HEK293 (cell line): ENCODE measurements around the gene TMEM256.

Experiments
- FEZF1 ChIP-seq: fragments of 450-650 bp; formaldehyde crosslinking; IDR thresholded peaks from 2 replicates; pipeline ENCODE4 v1.5.1; 2016; ENCODE audit warnings: missing biosample characterization, missing genetic modification characterization
- GLIS2 ChIP-seq: fragments of 450-650 bp; formaldehyde crosslinking; IDR thresholded peaks from 2 replicates; pipeline ENCODE4 v1.5.1; 2016; ENCODE audit warnings: missing biosample characterization, missing genetic modification characterization
- KLF10 ChIP-seq: fragments of 450-650 bp; IDR thresholded peaks from 2 replicates; pipeline ENCODE4 v1.5.1; 2018; ENCODE audit warnings: missing biosample characterization, mild to moderate bottlenecking, missing genetic modification characterization
- KLF16 ChIP-seq: fragments of 450-650 bp; formaldehyde crosslinking; IDR thresholded peaks from 2 replicates; pipeline ENCODE4 v1.5.1; 2017; ENCODE audit warnings: missing biosample characterization, missing genetic modification characterization
- KLF17 ChIP-seq: fragments of 450-650 bp; formaldehyde crosslinking; IDR thresholded peaks from 2 replicates; pipeline ENCODE4 v1.5.1; 2016; ENCODE audit warnings: missing biosample characterization, missing genetic modification characterization
- KLF7 ChIP-seq: fragments of 450-650 bp; formaldehyde crosslinking; IDR thresholded peaks from 2 replicates; pipeline ENCODE4 v1.5.1; 2016; ENCODE audit warnings: missing biosample characterization, missing genetic modification characterization, borderline replicate concordance
- OVOL3 ChIP-seq: fragments of 450-650 bp; formaldehyde crosslinking; IDR thresholded peaks from 2 replicates; pipeline ENCODE4 v1.5.1; 2016; ENCODE audit warnings: missing biosample characterization, missing genetic modification characterization
- TCF7L2 ChIP-seq: IDR thresholded peaks from 2 replicates; pipeline ENCODE4 v1.6.1; 2011; ENCODE audit warnings: low read depth, mild to moderate bottlenecking, inconsistent platforms, low read length, moderate library complexity, borderline replicate concordance
- ZBTB20 ChIP-seq: fragments of 450-650 bp; formaldehyde crosslinking; IDR thresholded peaks from 2 replicates; pipeline ENCODE4 v1.5.1; 2016; ENCODE audit warnings: missing biosample characterization, missing genetic modification characterization
- ZFP69B ChIP-seq: fragments of 450-650 bp; formaldehyde crosslinking; IDR thresholded peaks from 2 replicates; pipeline ENCODE4 v1.5.1; 2016; ENCODE audit warnings: missing biosample characterization, missing genetic modification characterization
- ZIC2 ChIP-seq: fragments of 450-650 bp; formaldehyde crosslinking; IDR thresholded peaks from 2 replicates; pipeline ENCODE4 v1.5.1; 2016; ENCODE audit warnings: missing biosample characterization, missing genetic modification characterization
- ZNF114 ChIP-seq: fragments of 450-650 bp; formaldehyde crosslinking; IDR thresholded peaks from 2 replicates; pipeline ENCODE4 v1.5.0; 2017; ENCODE audit warnings: missing biosample characterization, missing genetic modification characterization
- ZNF157 ChIP-seq: fragments of 450-650 bp; formaldehyde crosslinking; IDR thresholded peaks from 2 replicates; pipeline ENCODE4 v1.5.1; 2016; ENCODE audit warnings: missing biosample characterization, missing genetic modification characterization
- ZNF174 ChIP-seq: fragments of 450-650 bp; formaldehyde crosslinking; IDR thresholded peaks from 2 replicates; pipeline ENCODE4 v1.5.0; 2017; ENCODE audit warnings: missing biosample characterization, mild to moderate bottlenecking, missing genetic modification characterization
- ZNF223 ChIP-seq: fragments of 450-650 bp; formaldehyde crosslinking; IDR thresholded peaks from 2 replicates; pipeline ENCODE4 v1.5.1; 2016; ENCODE audit warnings: missing biosample characterization, missing genetic modification characterization
- ZNF239 ChIP-seq: fragments of 450-650 bp; formaldehyde crosslinking; IDR thresholded peaks from 2 replicates; pipeline ENCODE4 v1.5.1; 2016; ENCODE audit warnings: missing biosample characterization, missing genetic modification characterization
- ZNF324 ChIP-seq: fragments of 450-650 bp; formaldehyde crosslinking; IDR thresholded peaks from 2 replicates; pipeline ENCODE4 v1.5.1; 2016; ENCODE audit warnings: missing biosample characterization, missing genetic modification characterization
- ZNF335 ChIP-seq: fragments of 450-650 bp; formaldehyde crosslinking; conservative IDR thresholded peaks from 2 replicates; pipeline ENCODE4 v1.5.1; 2016; ENCODE audit warnings: missing biosample characterization, missing genetic modification characterization
- ZNF473 ChIP-seq: fragments of 450-650 bp; formaldehyde crosslinking; IDR thresholded peaks from 2 replicates; pipeline ENCODE4 v1.5.1; 2017; ENCODE audit warnings: missing biosample characterization, missing genetic modification characterization
- ZNF488 ChIP-seq: fragments of 450-650 bp; formaldehyde crosslinking; IDR thresholded peaks from 2 replicates; pipeline ENCODE4 v1.5.1; 2016; ENCODE audit warnings: missing biosample characterization, missing genetic modification characterization
- ZNF513 ChIP-seq: fragments of 450-650 bp; IDR thresholded peaks from 2 replicates; pipeline ENCODE4 v1.5.1; 2018; ENCODE audit warnings: missing biosample characterization, missing genetic modification characterization
- ZNF549 ChIP-seq: fragments of 450-650 bp; IDR thresholded peaks from 2 replicates; pipeline ENCODE4 v1.5.1; 2018; ENCODE audit warnings: missing biosample characterization, missing genetic modification characterization, mild to moderate bottlenecking, inconsistent platforms, moderate library complexity
- ZNF558 ChIP-seq: fragments of 450-650 bp; formaldehyde crosslinking; IDR thresholded peaks from 2 replicates; pipeline ENCODE4 v1.5.1; 2016; ENCODE audit warnings: missing biosample characterization, missing genetic modification characterization
- ZNF561 ChIP-seq: fragments of 450-650 bp; IDR thresholded peaks from 2 replicates; pipeline ENCODE4 v1.5.1; 2018; ENCODE audit warnings: missing biosample characterization, missing genetic modification characterization, borderline replicate concordance
- ZNF621 ChIP-seq: fragments of 450-650 bp; formaldehyde crosslinking; IDR thresholded peaks from 2 replicates; pipeline ENCODE4 v1.5.1; 2017; ENCODE audit warnings: missing biosample characterization, missing genetic modification characterization
- ZNF639 ChIP-seq: fragments of 450-650 bp; formaldehyde crosslinking; IDR thresholded peaks from 2 replicates; pipeline ENCODE4 v1.5.1; 2016; ENCODE audit warnings: missing biosample characterization, missing genetic modification characterization
- TF ChIP-seq, protein P1 (sequence below): fragments of 450-650 bp; formaldehyde crosslinking; IDR thresholded peaks from 2 replicates; pipeline ENCODE4 v1.5.1; 2016; ENCODE audit warnings: missing biosample characterization, missing genetic modification characterization
- TF ChIP-seq, protein P2 (sequence below): fragments of 450-650 bp; formaldehyde crosslinking; IDR thresholded peaks from 2 replicates; pipeline ENCODE4 v1.5.1; 2016; ENCODE audit warnings: missing biosample characterization, missing genetic modification characterization
- TF ChIP-seq, protein P3 (sequence below): fragments of 450-650 bp; formaldehyde crosslinking; IDR thresholded peaks from 2 replicates; pipeline ENCODE4; 2016; ENCODE audit warnings: missing biosample characterization, missing genetic modification characterization

Gene TMEM256

GRCh38 chr17:7444682-7445618, 41.1 kb upstream of the TMEM256 start, which contains the start of gene CHRNB1 (continued):
- TF ChIP-seq, protein P1, sequence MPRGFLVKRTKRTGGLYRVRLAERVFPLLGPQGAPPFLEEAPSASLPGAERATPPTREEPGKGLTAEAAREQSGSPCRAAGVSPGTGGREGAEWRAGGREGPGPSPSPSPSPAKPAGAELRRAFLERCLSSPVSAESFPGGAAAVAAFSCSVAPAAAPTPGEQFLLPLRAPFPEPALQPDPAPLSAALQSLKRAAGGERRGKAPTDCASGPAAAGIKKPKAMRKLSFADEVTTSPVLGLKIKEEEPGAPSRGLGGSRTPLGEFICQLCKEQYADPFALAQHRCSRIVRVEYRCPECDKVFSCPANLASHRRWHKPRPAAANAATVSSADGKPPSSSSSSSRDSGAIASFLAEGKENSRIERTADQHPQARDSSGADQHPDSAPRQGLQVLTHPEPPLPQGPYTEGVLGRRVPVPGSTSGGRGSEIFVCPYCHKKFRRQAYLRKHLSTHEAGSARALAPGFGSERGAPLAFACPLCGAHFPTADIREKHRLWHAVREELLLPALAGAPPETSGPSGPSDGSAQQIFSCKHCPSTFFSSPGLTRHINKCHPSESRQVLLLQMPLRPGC (tag by site-specific recombination): no peak
- TF ChIP-seq GLIS2 (peak; percentile 93), ZNF114 (tag by site-specific recombination) (no peak), ZNF558 (tag by site-specific recombination) (no peak), FEZF1 (tag by site-specific recombination) (no peak), ZNF621 (tag by site-specific recombination) (no peak), ZNF335 (tag by site-specific recombination) (peak; percentile 89), ZNF549 (tag by site-specific recombination) (no peak), TCF7L2 (no peak), KLF17 (tag by site-specific recombination) (no peak), ZNF223 (no peak), ZNF157 (no peak), ZNF639 (tag by site-specific recombination) (no peak), ZBTB20 (tag by site-specific recombination) (peak; percentile 100), ZNF239 (tag by site-specific recombination) (no peak), ZIC2 (peak; percentile 53), ZNF488 (tag by site-specific recombination) (no peak), KLF7 (tag by site-specific recombination) (no peak), KLF16 (peak; percentile 65), ZNF324 (tag by site-specific recombination) (0 out of 2 replicates have a peak, but pooled peaks have one; percentile 13), ZFP69B (tag by site-specific recombination) (no peak), OVOL3 (tag by site-specific recombination) (no peak), ZNF473 (no peak), ZNF513 (tag by site-specific recombination) (no peak), KLF10 (tag by site-specific recombination) (no peak), ZNF561 (no peak), ZNF174 (tag by site-specific recombination) (no peak)
- TF ChIP-seq, protein P2, sequence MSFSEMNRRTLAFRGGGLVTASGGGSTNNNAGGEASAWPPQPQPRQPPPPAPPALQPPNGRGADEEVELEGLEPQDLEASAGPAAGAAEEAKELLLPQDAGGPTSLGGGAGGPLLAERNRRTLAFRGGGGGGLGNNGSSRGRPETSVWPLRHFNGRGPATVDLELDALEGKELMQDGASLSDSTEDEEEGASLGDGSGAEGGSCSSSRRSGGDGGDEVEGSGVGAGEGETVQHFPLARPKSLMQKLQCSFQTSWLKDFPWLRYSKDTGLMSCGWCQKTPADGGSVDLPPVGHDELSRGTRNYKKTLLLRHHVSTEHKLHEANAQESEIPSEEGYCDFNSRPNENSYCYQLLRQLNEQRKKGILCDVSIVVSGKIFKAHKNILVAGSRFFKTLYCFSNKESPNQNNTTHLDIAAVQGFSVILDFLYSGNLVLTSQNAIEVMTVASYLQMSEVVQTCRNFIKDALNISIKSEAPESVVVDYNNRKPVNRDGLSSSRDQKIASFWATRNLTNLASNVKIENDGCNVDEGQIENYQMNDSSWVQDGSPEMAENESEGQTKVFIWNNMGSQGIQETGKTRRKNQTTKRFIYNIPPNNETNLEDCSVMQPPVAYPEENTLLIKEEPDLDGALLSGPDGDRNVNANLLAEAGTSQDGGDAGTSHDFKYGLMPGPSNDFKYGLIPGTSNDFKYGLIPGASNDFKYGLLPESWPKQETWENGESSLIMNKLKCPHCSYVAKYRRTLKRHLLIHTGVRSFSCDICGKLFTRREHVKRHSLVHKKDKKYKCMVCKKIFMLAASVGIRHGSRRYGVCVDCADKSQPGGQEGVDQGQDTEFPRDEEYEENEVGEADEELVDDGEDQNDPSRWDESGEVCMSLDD: 0 out of 2 replicates have a peak, but pooled peaks have one; percentile 61
- TF ChIP-seq, protein P3, sequence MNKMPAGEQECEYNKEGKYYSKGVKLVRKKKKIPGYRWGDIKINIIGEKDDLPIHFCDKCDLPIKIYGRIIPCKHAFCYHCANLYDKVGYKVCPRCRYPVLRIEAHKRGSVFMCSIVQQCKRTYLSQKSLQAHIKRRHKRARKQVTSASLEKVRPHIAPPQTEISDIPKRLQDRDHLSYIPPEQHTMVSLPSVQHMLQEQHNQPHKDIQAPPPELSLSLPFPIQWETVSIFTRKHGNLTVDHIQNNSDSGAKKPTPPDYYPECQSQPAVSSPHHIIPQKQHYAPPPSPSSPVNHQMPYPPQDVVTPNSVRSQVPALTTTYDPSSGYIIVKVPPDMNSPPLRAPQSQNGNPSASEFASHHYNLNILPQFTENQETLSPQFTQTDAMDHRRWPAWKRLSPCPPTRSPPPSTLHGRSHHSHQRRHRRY (tag by site-specific recombination): no peak
